GM23248 (cell line): ENCODE measurements around the gene MLC1. TPM values are rescaled to one million over a fixed set of nuclear protein-coding genes. Genes with fewer than 3 reads are reported as not detected.

ENCODE experiments used
- DNase-seq: peaks from one replicate; pipeline ENCODE4 v3.0.0-alpha.2; 2015
- H2AFZ ChIP-seq: fragments of 200-600 bp; sonication (generic); 2 replicates; pipeline ENCODE4 v1.6.1; 2016; ENCODE audit warnings: antibody characterized with exemption
- H3F3A ChIP-seq: fragments of 200-600 bp; sonication (generic); 2 replicates; pipeline ENCODE4 v1.6.1; 2016; ENCODE audit warnings: mild to moderate bottlenecking, antibody characterized with exemption, mixed run types; ENCODE audit not compliant: insufficient read depth
- H3K27ac ChIP-seq: fragments of 200-600 bp; sonication (generic); 2 replicates; pipeline ENCODE4 v1.5.1; 2016; ENCODE audit warnings: mild to moderate bottlenecking
- H3K27me3 ChIP-seq: fragments of 200-600 bp; sonication (generic); replicated peaks from 2 replicates; pipeline ENCODE4 v1.6.1; 2016; ENCODE audit warnings: mild to moderate bottlenecking; ENCODE audit not compliant: insufficient read depth
- H3K36me3 ChIP-seq: fragments of 200-600 bp; sonication (generic); 2 replicates; pipeline ENCODE4 v1.6.1; 2016; ENCODE audit warnings: low read depth, mild to moderate bottlenecking
- H3K4me1 ChIP-seq: fragments of 200-600 bp; sonication (generic); 2 replicates; pipeline ENCODE4 v1.6.1; 2016; ENCODE audit warnings: mild to moderate bottlenecking; ENCODE audit not compliant: insufficient read depth
- H3K4me2 ChIP-seq: fragments of 200-600 bp; sonication (generic); one replicate; pipeline ENCODE4 v1.6.1; 2016; ENCODE audit warnings: mild to moderate bottlenecking; ENCODE audit not compliant: unreplicated experiment
- H3K4me3 ChIP-seq: fragments of 200-600 bp; sonication (generic); 2 replicates; pipeline ENCODE4 v1.5.1; 2016; ENCODE audit warnings: mild to moderate bottlenecking
- H3K79me2 ChIP-seq: fragments of 200-600 bp; sonication (generic); 2 replicates; pipeline ENCODE4 v1.6.1; 2016; ENCODE audit warnings: mild to moderate bottlenecking; ENCODE audit not compliant: insufficient read depth
- H3K9ac ChIP-seq: fragments of 200-600 bp; sonication (generic); 2 replicates; pipeline ENCODE4 v1.6.1; 2016; ENCODE audit warnings: mild to moderate bottlenecking
- H3K9me2 ChIP-seq: fragments of 200-600 bp; sonication (generic); 2 replicates; pipeline ENCODE4 v1.6.1; 2016; ENCODE audit warnings: mixed run types, mild to moderate bottlenecking, moderate library complexity; ENCODE audit not compliant: insufficient read depth
- H3K9me3 ChIP-seq: fragments of 200-600 bp; sonication (generic); one replicate; pipeline ENCODE4 v1.6.1; 2017; ENCODE audit warnings: low read depth
- H4K20me1 ChIP-seq: fragments of 200-600 bp; sonication (generic); 2 replicates; pipeline ENCODE4 v1.6.0; 2016; ENCODE audit not compliant: insufficient read depth
- EZH2 ChIP-seq: fragments of 200-600 bp; sonication (generic); IDR thresholded peaks from 2 replicates; pipeline ENCODE4 v1.6.1; 2018; ENCODE audit warnings: antibody characterized with exemption, mild to moderate bottlenecking; ENCODE audit not compliant: insufficient read depth, poor library complexity, severe bottlenecking
- EZH2phosphoT487 ChIP-seq: fragments of 200-600 bp; sonication (generic); IDR thresholded peaks from 2 replicates; pipeline ENCODE4 v1.6.1; 2018; ENCODE audit warnings: antibody characterized with exemption, moderate library complexity, mild to moderate bottlenecking, low read depth; ENCODE audit not compliant: insufficient read depth
- whole genome bisulfite sequencing, 2 experiments: methylation state at CpG; one replicate each; pipeline ENCODE4 v1.1.6; 2015 to 2017; ENCODE audit warnings: low lambda C conversion rate in 2 of 2, low coverage in 1 of 2; ENCODE audit errors: missing lambda C conversion rate in 2 of 2; 5-methylcytosine and 5-hydroxymethylcytosine counted together
- in situ Hi-C: fragments of 300-500 bp; cut with MboI; formaldehyde crosslinking; loops from 2 replicates; pipeline ENCODE4 v1.15.0; 2020
- polyA plus RNA-seq: library from polyadenylated mRNA; unstranded; fragments of >200 nt; fragmentation: Nextera tagmentation; extraction: Ambion mirVana; gene quantifications from 2 replicates; pipeline ENCODE4 v1.2.1, GENCODE V29; 2016
- total RNA-seq: library from RNA; depleted of rRNA; stranded (reverse); fragments of >200 nt; shearing (Covaris generic); gene quantifications from 2 replicates; pipeline ENCODE4 v1.2.3, GENCODE V29; 2014

MLC1 gene
- total and polyA plus RNA-seq, 2 experiments from 2014 or later = not detected

GRCh38 chr22:50016308-50016987 is 68.8 kb downstream of the MLC1 start:
- H3K79me2 ChIP-seq = no peaks in the 10 kb centered on the region
- H3K36me3 ChIP-seq = no peaks in the 10 kb centered on the region
- H3K9me2 ChIP-seq = no peaks in the 10 kb centered on the region
- no peaks in the 10 kb centered on the region for H3K4me1 ChIP-seq
- 66% methylated on average over 17 to 19 of the region's 20 CpGs for WGBS, 2 experiments
- H3K27me3 ChIP-seq = peaks cover 49% of the 10 kb centered on the region
- H3K4me2 ChIP-seq = no peak overlapping the region
- no peak overlapping the region for H3K27ac ChIP-seq
- no peaks in the 10 kb centered on the region for H3F3A ChIP-seq
- TF ChIP-seq EZH2phosphoT487 (no peak), EZH2 (no peak)
- H2AFZ ChIP-seq = no peak overlapping the region
- no peak overlapping the region for H3K9ac ChIP-seq
- DNase-seq = no peak
- H3K4me3 ChIP-seq = no peak overlapping the region
- no peaks in the 10 kb centered on the region for H3K9me3 ChIP-seq
- in situ Hi-C loops = no loop called here
- H4K20me1 ChIP-seq = no peaks in the 10 kb centered on the region

GRCh38 chr22:50015451-50016307 is 69.5 kb downstream of the MLC1 start:
- WGBS, 2 experiments = 40 to 55% methylated on average over 17 to 30 of the region's 30 CpGs
- H3K79me2 ChIP-seq = no peaks in the 10 kb centered on the region
- H3K27ac ChIP-seq = no peak overlapping the region
- no peaks in the 10 kb centered on the region for H3K9me3 ChIP-seq
- no peaks in the 10 kb centered on the region for H3K4me1 ChIP-seq
- H3K36me3 ChIP-seq = no peaks in the 10 kb centered on the region
- peaks cover 55% of the 10 kb centered on the region for H3K27me3 ChIP-seq
- H3K4me3 ChIP-seq = no peak overlapping the region
- no peaks in the 10 kb centered on the region for H4K20me1 ChIP-seq
- no peaks in the 10 kb centered on the region for H3F3A ChIP-seq
- no peak overlapping the region for H3K4me2 ChIP-seq
- no peaks in the 10 kb centered on the region for H3K9me2 ChIP-seq
- H3K9ac ChIP-seq = no peak overlapping the region
- no peak overlapping the region for H2AFZ ChIP-seq
- in situ Hi-C loops = no loop called here
- no peak for TF ChIP-seq EZH2
- DNase-seq = no peak

GRCh38 chr22:50014655-50015401 is 70.4 kb downstream of the MLC1 start:
- no peak overlapping the region for H3K27ac ChIP-seq
- 3% methylated on average over 70 to 73 of the region's 91 CpGs for WGBS, 2 experiments
- TF ChIP-seq EZH2 (peak; percentile 59), EZH2phosphoT487 (no peak)
- H3K4me3 ChIP-seq = no peak overlapping the region
- no peaks in the 10 kb centered on the region for H4K20me1 ChIP-seq
- peaks cover 62% of the 10 kb centered on the region for H3K27me3 ChIP-seq
- H3K9me3 ChIP-seq = no peaks in the 10 kb centered on the region
- in situ Hi-C loops = no loop called here
- no peak for DNase-seq
- no peaks in the 10 kb centered on the region for H3K79me2 ChIP-seq
- no peaks in the 10 kb centered on the region for H3K9me2 ChIP-seq
- H2AFZ ChIP-seq = no peak overlapping the region
- H3F3A ChIP-seq = no peaks in the 10 kb centered on the region
- H3K4me2 ChIP-seq = no peak overlapping the region
- H3K36me3 ChIP-seq = no peaks in the 10 kb centered on the region
- no peak overlapping the region for H3K9ac ChIP-seq
- no peaks in the 10 kb centered on the region for H3K4me1 ChIP-seq

DNA sequence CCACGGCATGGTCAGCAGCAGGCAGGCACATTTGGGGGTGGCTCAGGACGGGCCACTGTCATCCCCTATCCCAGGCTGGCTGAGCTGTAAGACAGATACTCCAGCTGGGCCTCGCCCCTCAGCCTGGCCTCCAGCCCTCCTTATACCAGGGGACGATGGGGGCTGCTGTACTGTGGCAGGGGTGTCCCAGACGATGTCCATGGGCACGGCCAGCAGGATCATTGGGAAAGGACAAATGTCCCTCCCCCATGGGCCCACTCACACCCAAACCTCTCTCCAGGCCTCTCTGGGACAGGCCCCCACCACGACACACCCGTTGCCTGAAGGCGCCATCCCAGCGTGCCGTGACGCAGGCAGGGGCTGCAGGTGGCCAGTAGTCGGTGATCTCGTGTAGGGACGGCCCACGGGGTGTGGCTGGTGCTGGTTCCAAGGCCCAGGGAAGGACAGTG is 71.1 kb downstream of the MLC1 start:
- H3K36me3 ChIP-seq = no peaks in the 10 kb centered on the region
- no peaks in the 10 kb centered on the region for H3K4me1 ChIP-seq
- H3K4me3 ChIP-seq = no peak overlapping the region
- H3K9ac ChIP-seq = no peak overlapping the region
- WGBS, 2 experiments = 24 to 26% methylated on average over 14 to 15 of the region's 16 CpGs
- H3F3A ChIP-seq = no peaks in the 10 kb centered on the region
- H3K9me2 ChIP-seq = no peaks in the 10 kb centered on the region
- H3K27ac ChIP-seq = no peak overlapping the region
- no peak overlapping the region for H2AFZ ChIP-seq
- H3K4me2 ChIP-seq = no peak overlapping the region
- no peak for DNase-seq
- in situ Hi-C loops = no loop called here
- TF ChIP-seq EZH2 = no peak
- H3K79me2 ChIP-seq = no peaks in the 10 kb centered on the region
- H4K20me1 ChIP-seq = no peaks in the 10 kb centered on the region
- no peaks in the 10 kb centered on the region for H3K9me3 ChIP-seq
- H3K27me3 ChIP-seq = peaks cover 64% of the 10 kb centered on the region
